Ectodermal cell (in vitro differentiated cells): ENCODE measurements around the gene TCEANC2.

Experiments used
- H3K27ac ChIP-seq: 2 replicates; pipeline ENCODE4 v1.7.0; 2013; ENCODE audit warnings: mild to moderate bottlenecking, low read depth, low read length; ENCODE audit not compliant: insufficient read depth, poor library complexity, severe bottlenecking
- H3K27me3 ChIP-seq: 2 replicates; pipeline ENCODE4 v1.7.0; 2013; ENCODE audit warnings: mild to moderate bottlenecking, low read length; ENCODE audit not compliant: insufficient read depth, control insufficient read depth, poor library complexity, severe bottlenecking
- H3K36me3 ChIP-seq: one replicate; pipeline ENCODE4 v1.7.0; 2013; ENCODE audit warnings: low read length; ENCODE audit not compliant: control insufficient read depth, insufficient read depth
- H3K4me1 ChIP-seq: one replicate; pipeline ENCODE4 v1.7.0; 2013; ENCODE audit warnings: low read length; ENCODE audit not compliant: control insufficient read depth, insufficient read depth
- H3K4me3 ChIP-seq: 2 replicates; pipeline ENCODE4 v1.7.0; 2013; ENCODE audit warnings: low read depth, low read length, control low read depth; ENCODE audit not compliant: insufficient read depth
- H3K9me3 ChIP-seq: 2 replicates; pipeline ENCODE4 v1.7.0; 2013; ENCODE audit warnings: mild to moderate bottlenecking, low read length, moderate library complexity; ENCODE audit not compliant: control insufficient read depth
- WGBS, 2 experiments: methylation state at CpG; one replicate each; pipeline ENCODE4 v1.1.7; 2013; ENCODE audit warnings: missing lambda C conversion rate in 2 of 2; 5-methylcytosine and 5-hydroxymethylcytosine counted together

Gene TCEANC2

DNA sequence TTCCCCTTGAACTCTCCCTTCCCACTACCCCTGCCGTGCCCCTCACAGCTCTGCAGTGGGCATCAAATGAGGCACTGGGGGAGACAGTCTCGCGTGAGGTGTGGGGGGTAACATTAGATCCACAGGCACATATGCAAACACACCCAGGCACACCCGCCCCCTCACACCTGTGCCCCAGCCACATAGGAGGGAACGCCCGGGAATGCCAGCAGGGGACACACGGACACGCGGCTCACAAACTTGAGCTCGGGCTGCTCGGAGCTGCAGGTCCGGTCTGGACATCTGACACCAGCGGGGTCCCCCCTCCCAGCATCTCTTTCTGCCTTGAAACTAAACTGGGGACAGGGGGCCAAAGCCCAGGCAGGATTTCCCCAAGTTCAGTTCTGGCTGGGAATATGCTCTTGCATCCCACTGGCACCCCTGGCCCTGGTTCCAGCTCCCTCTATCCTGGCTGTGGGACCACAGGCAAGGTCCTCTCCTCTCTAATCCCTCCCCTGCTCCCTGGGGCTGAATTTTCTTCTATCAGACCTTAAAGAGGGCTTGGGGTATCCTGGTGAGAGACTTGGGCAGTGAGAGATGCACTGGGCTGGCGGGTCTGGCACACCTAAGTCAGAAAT lies 68.8 kb downstream of the TCEANC2 start:
- no peaks in the 10 kb centered on the region for H3K36me3 ChIP-seq
- H3K4me1 ChIP-seq: peaks cover 5% of the 10 kb centered on the region
- H3K4me3 ChIP-seq: no peak overlapping the region
- peaks cover 16% of the 10 kb centered on the region for H3K27me3 ChIP-seq
- no peak overlapping the region for H3K27ac ChIP-seq
- H3K9me3 ChIP-seq: no peaks in the 10 kb centered on the region
- 44 to 48% methylated on average over 14 of the region's 14 CpGs for WGBS, 2 experiments

DNA sequence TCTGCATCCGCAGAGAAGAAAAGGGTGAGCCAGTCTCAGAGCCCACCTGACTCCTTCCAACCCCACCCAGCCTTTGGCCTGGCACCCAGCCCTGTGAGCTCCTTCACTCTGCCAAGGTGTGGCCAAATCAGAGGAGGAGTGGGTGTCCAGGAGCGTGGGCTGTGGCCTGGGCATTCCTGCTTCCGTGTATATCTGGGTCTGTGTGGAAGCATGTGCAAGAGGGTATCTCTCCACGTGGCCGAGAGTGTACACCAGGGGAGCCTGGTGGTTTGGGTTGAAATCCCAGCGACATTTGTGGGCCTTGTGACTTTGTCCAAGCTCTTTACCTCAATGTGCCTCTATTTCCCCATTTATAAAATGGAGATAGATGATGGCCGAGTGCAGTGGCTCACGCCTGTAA lies 69.6 kb downstream of the TCEANC2 start:
- WGBS, 2 experiments: 91 to 93% methylated on average over 8 of the region's 8 CpGs
- Histone ChIP-seq H3K4me1 (peaks cover 5% of the 10 kb centered on the region), H3K4me3 (no peak overlapping the region), H3K27ac (no peak overlapping the region), H3K36me3 (no peaks in the 10 kb centered on the region), H3K27me3 (peaks cover 16% of the 10 kb centered on the region), H3K9me3 (no peaks in the 10 kb centered on the region)

DNA sequence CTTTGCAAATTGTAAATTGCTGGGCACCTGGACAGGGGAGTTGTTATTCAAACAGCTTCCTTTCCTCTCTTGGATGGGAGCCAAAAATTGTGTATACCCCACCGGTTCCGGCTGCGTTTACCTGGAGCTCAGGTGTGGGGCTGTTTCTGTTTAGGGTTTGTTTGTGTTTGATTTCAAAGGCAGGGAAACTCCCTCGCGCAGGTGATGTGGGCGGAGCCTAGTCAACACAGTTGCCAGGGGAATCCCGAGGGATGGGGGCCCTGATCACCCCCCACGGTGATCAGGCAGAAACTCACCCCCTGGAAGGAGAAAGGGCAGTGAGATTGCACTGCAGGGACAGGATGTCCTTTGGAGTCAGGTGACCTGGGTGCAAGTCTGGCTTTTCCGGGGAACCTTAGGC lies 71.1 kb downstream of the TCEANC2 start:
- Histone ChIP-seq H3K27me3 (peaks cover 16% of the 10 kb centered on the region), H3K36me3 (no peaks in the 10 kb centered on the region), H3K4me1 (no peaks in the 10 kb centered on the region), H3K27ac (no peak overlapping the region), H3K4me3 (no peak overlapping the region), H3K9me3 (no peaks in the 10 kb centered on the region)
- 70 to 76% methylated on average over 9 of the region's 9 CpGs for WGBS, 2 experiments

DNA sequence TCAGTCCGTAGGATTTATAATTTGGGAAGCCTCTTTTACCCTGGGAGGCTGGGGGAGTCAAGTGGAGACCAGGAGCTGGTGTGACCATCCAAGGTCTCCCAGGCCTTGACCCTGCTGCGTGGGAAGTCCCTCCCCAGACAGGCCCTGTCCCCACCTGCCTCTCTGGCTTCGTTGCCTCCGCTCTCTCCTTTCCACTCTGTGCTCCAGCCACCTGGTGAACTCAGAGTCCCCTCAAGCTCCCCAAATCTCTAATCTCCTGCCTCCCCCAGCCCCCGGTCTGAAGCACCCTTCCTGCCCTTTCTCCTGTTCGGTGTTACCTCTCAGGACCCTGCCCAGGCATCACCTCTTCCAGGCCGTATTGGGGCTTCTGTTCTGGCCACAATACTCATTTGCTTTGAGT lies 71.5 kb downstream of the TCEANC2 start:
- no peaks in the 10 kb centered on the region for H3K4me1 ChIP-seq
- peaks cover 16% of the 10 kb centered on the region for H3K27me3 ChIP-seq
- no peak overlapping the region for H3K4me3 ChIP-seq
- H3K36me3 ChIP-seq: no peaks in the 10 kb centered on the region
- no peak overlapping the region for H3K27ac ChIP-seq
- H3K9me3 ChIP-seq: no peaks in the 10 kb centered on the region
- 92 to 94% methylated on average over 7 of the region's 7 CpGs for WGBS, 2 experiments

DNA sequence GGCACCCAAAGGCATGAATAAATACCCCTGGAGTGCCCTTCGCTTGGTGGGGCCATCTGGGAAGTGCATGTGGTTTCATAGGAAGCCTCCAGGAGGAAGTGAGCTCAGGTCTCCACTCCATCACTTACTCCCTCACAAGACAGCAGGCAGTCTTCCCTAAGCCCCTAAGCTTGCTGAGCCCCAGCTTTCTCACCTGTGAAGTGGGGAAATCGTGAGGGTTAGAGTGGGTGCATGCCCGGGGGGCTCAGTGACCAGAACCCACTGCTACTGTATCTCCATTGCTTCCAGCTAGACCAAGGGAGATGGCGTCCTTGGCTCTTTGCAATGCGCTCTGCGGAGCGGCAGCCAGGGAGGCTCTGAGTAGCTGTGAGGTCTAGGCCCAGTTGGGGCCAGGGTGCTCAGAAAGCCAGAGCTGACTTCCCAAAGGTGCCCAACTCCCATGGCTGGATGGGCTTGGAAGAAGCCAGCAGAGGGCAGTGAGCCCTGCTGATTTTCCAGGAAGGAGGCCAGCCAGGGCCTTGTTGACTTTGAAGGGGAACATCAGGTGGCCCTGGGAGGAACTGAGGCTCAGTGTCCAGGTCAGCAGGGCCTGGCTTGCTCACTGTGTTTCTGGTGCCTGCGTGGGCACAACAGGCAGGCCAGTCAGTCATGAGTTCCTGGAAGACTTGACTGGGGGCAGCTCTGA lies 72.1 kb downstream of the TCEANC2 start:
- no peaks in the 10 kb centered on the region for H3K9me3 ChIP-seq
- WGBS, 2 experiments: 87 to 91% methylated on average over 8 of the region's 8 CpGs
- H3K4me3 ChIP-seq: no peak overlapping the region
- H3K27ac ChIP-seq: no peak overlapping the region
- H3K36me3 ChIP-seq: no peaks in the 10 kb centered on the region
- no peaks in the 10 kb centered on the region for H3K4me1 ChIP-seq
- peaks cover 16% of the 10 kb centered on the region for H3K27me3 ChIP-seq

DNA sequence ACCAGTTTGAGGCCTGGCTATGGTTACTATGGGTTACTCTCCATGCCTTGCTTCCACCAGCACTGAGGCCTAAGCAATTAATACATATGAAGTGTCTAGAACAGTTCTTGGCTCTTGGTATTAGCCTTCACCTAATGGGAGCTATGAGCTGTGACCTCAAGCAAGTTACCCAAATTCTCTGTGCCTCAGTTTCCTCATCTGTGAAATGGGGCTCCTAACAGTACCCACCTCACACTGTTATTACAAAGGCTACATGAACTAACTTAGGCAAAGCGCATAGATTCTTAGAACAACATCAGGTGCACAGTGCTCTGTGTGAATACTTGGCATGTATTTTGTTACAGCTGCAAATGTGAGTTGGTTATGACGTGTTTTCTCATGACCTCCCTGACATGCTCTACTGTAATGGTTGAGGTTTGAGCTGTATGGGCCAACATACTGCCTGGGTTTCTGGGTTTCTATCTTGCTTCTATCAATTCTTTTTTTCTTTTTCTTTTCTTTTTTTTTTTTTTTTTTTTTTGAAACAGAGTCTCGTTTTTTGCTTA lies 72.9 kb downstream of the TCEANC2 start:
- no peaks in the 10 kb centered on the region for H3K9me3 ChIP-seq
- no peak overlapping the region for H3K27ac ChIP-seq
- no peaks in the 10 kb centered on the region for H3K4me1 ChIP-seq
- H3K4me3 ChIP-seq: no peak overlapping the region
- peaks cover 16% of the 10 kb centered on the region for H3K27me3 ChIP-seq
- 89 to 99% methylated on average over 3 of the region's 3 CpGs for WGBS, 2 experiments
- H3K36me3 ChIP-seq: no peaks in the 10 kb centered on the region

DNA sequence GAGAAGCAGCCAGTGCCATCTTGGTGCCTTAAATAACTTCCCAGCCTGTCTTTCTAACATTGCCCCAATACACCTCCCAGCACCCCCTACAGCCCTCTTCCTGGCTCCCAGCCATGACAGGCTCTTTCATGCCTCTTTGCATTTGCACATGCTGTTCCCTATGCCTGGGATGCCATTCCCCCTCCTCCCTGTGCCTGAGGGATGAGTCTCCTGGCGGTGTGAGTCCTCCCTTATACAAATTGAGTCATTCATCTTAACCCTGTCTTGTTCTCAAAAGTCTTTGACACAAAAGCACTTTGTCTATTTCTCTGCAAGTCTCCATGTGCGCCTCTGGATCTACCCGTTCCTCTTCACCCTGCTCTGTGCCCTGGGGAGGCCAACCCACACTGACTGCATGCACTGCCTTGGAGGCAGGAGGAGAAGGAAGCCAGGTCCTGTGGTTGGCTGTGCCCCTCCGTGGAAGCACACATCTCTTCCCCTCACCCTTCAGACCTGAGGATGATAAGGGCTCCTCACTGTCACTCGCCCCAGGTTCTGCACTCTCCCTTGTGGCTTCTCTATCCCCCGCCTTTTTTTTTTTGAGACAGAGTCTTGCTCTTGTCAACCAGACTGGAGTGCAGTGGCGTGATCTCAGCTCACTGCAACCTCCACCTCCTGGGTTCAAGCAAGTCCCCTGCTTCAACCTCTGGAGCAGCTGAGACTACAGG lies 74.3 kb downstream of the TCEANC2 start:
- Histone ChIP-seq H3K4me1 (no peaks in the 10 kb centered on the region), H3K9me3 (no peaks in the 10 kb centered on the region), H3K27ac (no peak overlapping the region), H3K4me3 (no peak overlapping the region), H3K36me3 (no peaks in the 10 kb centered on the region), H3K27me3 (peaks cover 5% of the 10 kb centered on the region)
- WGBS, 2 experiments: 85% methylated on average over 7 of the region's 7 CpGs

DNA sequence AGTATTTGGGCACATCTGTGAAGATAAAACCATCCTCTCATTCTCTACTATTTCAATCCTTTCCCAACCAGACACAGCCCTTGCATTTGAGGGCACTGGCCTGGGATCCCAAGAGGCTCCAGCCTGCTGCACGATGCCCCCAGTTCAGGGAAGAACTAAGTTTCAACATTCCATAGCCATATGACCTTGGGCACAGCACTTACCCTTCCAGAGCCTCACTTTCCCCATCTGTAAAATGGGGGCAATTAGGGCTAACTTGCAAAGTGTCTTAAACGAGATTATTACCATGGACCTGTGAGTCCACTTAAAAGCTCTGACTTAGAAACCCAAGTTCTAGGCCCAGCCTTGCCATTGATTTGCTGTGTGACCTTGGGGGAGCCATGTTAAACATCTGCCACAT lies 76.5 kb downstream of the TCEANC2 start:
- Histone ChIP-seq H3K4me3 (no peak overlapping the region), H3K4me1 (peaks cover 7% of the 10 kb centered on the region), H3K36me3 (no peaks in the 10 kb centered on the region), H3K27ac (no peak overlapping the region), H3K9me3 (no peaks in the 10 kb centered on the region), H3K27me3 (no peaks in the 10 kb centered on the region)
- 89 to 90% methylated on average over 2 of the region's 2 CpGs for WGBS, 2 experiments

DNA sequence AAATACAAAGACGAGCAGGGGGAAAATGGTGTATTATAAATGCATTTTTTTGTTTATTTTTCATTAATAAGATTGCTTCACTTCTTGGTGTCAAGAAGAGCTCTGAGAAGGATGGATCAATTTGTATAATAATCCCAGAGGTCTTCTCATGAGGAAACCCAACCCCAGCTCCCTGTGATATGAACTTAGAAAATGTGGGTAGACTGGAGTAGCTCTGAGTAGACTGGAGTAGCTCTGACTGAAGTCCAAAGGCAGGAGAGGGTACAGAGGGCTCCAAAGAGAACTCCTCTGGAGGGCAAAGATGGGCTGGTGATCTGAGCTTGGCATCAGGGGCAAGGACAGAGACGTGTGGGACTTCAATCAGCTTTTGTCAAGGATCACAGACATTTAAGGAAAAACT lies 78.0 kb downstream of the TCEANC2 start:
- Histone ChIP-seq H3K4me1 (peaks cover 23% of the 10 kb centered on the region), H3K27ac (no peak overlapping the region), H3K27me3 (no peaks in the 10 kb centered on the region), H3K36me3 (no peaks in the 10 kb centered on the region), H3K4me3 (no peak overlapping the region), H3K9me3 (no peaks in the 10 kb centered on the region)
- 88 to 92% methylated on average over 2 of the region's 2 CpGs for WGBS, 2 experiments

DNA sequence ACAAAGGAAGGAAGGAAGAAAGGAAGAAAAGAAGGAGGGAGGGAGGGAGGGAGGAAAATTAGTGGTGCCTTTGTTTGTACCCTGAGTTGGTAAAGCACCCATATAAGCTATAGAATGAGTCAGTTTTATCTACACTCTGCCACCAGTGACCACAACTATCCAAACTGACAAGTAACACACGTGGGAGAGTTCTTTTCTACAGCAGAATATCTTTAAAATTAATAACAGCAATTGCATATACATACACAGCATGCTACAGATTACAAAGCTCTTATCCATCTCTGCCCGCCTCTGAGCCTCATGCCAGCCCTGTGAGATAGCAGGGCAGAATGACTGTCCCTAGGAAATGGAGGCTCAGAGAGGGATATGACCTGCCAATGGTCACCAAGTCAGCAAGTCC lies 79.1 kb downstream of the TCEANC2 start:
- Histone ChIP-seq H3K4me1 (peaks cover 34% of the 10 kb centered on the region), H3K27me3 (no peaks in the 10 kb centered on the region), H3K27ac (no peak overlapping the region), H3K36me3 (no peaks in the 10 kb centered on the region), H3K9me3 (no peaks in the 10 kb centered on the region), H3K4me3 (no peak overlapping the region)
- 85 to 93% methylated on average over 2 of the region's 2 CpGs for WGBS, 2 experiments
